HPDE6-E6E7 (cell line): ENCODE data around the gene UACA.
"Not testable (repeated sequence)": the region's sequence is repeated elsewhere in the genome, so short reads cannot be mapped to it uniquely, and the experiment has no call there.

ENCODE experiments used
- DNase-seq: peaks from one replicate; pipeline ENCODE4 v3.0.0; 2011; ENCODE audit warnings: missing footprints; ENCODE audit errors: extremely low spot score

Gene UACA

DNA sequence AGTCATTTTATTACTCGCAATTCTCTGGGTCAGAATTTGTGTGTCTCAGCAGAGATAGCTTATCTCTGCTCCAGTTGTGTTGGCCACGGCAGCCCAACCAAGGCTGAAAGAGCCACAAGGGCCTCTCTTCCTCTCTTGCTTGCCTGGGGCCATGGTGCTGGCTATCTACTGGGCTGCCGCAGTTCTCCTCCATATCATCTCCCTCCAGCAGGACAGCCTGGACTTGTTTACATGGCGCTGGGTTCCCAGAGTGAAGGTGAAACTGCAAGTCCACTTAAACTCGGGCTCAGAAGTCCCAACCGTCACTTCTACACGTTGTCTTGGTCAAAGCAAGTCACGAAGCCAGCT lies 134.8 kb downstream of the UACA start:
- DNase-seq = no peak

- no peak for DNase-seq
Measured at GRCh38 chr15:70627734-70628548, 135.4 kb downstream of the UACA start.

DNA sequence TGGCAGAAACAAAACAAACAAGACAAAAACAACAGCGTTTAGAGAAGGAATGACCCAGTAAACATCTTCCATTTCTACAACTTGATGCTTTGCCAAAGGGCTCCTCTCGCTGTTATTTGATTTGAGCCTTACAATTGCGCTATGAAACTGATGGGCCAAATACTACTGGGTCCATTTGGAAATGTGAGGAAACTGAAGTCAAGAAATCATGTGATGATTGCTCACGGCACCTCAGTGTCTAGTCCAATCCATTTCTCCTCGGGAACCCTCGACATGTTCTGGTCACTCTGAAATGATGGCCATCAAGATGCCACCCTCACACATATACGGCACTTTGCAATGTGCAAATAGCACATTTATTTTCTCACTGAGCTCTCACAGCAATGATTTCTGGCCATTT lies 136.0 kb downstream of the UACA start:
- DNase-seq = no peak

DNA sequence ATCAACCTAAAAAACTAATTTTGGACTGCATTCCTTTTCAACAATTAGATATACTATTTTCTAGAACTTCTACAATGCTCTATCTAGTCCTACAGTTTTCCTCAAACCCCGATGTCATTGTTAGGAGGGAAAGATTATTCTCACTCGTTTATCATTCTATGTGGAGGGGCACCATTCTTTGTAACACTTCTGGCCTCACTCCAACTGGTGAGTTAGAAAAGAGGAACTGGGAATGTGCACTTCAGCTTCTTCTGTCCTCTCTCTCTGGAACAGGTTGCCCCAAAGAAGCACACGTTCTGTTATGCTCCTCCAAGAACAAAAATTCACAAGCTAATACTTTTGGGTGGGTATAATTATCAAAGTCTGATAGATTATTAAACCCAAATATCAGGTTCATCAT lies 137.9 kb downstream of the UACA start:
- DNase-seq = no peak

DNA sequence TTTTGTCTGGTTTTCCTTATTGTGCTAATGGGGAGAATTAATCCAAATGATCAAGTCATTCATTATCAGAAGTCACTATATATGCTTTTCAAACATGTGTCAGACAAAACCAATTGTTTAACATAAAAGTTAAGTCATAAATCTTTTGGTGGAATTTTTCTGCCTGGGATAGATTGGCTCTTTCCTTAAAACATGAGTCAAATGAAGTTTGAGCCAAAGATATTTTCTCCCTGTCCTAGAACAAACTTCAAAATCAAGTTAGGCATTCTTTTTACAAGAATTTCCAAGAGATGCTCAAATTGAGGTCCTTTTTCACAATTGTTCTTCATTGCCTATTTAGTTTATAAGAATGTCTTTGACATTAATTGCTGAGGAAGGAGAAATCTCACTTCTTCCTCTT lies 138.3 kb downstream of the UACA start:
- no peak for DNase-seq

DNA sequence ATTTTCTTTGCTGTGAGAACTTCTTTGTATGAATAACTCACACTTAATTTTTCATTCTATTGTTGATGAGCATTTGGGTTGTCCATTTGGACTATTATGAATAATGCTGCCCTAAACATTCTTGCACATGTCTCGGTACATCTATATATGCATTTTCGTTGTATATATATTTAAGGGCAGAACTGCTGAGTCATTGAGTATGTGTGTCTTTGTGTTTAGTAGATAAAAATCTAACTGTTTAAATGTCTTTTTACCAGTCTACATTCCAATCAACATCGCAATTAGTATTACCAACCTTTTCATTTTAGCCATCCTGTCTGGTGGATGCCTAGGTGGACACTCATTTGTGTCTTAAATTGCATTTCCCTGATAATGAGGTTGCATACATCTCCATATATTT lies 144.4 kb downstream of the UACA start:
- no peak for DNase-seq

DNA sequence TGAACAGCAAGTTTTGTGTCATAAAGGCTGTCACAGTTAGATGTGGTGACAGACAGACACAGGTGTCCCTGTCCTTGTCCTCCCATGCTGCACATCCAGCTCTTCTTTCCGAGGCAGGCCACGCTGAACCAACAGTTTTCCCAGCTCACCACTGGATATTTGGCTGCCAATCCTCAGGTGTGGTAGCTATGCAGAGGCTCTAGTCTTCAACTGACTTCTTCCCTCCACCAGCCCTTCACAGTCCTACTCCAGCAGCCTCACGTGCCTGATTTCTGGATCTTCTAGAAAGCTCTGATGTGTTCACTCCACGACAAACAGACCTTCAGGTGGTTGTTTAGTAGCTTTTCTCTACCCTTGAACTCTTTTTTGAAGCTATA lies 145.5 kb downstream of the UACA start:
- DNase-seq = no peak

GRCh38 chr15:70617076-70617910 lies 146.1 kb downstream of the UACA start:
- no peak for DNase-seq

GRCh38 chr15:70616311-70616756 lies 147.0 kb downstream of the UACA start:
- not testable (repeated sequence) for DNase-seq

GRCh38 chr15:70615435-70616310 lies 147.7 kb downstream of the UACA start:
- DNase-seq = no peak

DNA sequence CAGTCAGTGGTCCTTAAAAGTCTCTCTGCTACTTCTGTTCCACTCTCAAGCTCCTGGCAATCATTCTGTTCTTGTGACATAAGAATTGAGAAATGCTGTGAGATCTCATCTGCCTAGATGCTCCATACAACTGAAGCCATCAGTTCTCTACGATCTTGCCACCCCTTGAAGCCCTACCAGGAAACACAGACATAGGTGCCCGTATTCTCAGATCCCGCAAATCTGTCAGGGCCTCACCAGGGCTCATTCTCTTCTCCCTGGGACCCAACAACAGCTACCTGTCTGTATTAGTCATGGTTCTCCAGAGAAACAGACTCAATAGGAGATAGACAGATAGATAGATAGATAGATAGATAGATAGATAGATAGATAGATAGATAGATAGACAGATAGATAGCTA lies 149.1 kb downstream of the UACA start:
- DNase-seq = no peak

- DNase-seq = no peak
Measured at GRCh38 chr15:70613271-70613670, 150.1 kb downstream of the UACA start.

GRCh38 chr15:70611286-70611685 lies 152.1 kb downstream of the UACA start:
- no peak for DNase-seq

DNA sequence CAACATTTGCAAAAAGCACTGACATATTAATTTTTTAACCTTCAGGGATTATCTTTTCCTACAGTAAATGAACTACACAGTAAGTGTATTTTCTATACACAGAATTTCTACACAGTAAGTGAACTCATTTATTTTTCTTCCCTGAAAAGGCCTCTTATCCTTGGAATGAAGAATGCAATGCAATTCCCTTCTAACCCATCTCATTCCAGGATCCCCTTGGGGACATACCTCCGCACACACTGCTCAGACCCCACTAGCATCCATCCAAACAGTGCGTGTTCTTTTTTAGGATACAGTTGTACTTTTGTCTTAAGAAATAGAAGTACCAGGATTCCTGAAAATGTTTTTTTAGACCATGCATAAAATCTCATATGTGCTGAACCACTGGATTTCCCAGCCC lies 152.8 kb downstream of the UACA start:
- DNase-seq = no peak

DNA sequence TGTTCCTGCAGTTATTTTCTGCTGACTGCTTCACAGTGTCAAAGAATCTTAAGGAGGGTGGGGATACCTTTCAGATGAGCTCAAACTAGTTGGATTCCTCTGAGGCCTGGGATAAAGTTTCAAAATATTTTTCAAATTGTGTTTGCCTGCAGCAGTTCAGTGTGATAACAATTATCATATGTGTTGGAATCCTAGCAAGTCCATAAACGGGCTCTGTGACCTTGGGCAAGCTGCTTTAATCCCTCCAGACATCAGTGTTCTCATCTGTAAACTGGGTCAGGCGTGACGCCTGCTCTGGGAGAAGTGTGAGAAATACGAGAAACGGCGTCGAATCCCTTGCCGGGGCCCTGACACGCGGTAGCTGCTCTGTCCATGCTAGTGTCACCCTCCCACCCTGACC lies 153.5 kb downstream of the UACA start:
- no peak for DNase-seq

DNA sequence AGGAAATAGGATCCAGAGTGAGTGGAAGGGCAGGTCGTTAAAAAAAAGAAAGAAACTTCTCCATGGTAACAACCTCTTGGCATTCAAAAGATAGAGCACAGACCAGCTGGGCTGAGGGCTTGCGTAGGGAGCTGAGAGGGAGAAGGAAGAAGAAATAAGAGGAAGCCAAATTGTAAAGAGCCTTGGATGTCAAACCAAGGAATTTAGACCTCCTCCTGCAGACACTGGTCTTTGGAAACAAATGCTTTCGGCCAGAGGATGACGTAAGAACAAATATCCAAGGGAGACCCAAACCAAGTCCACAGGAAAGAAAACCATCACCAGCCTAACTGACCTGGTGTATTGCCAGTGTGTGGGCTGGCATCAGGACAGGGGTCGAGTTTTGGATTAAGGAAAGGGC lies 155.2 kb downstream of the UACA start:
- no peak for DNase-seq

GRCh38 chr15:70605606-70606410 lies 157.6 kb downstream of the UACA start:
- no peak for DNase-seq

GRCh38 chr15:70604666-70605315 lies 158.6 kb downstream of the UACA start:
- no peak for DNase-seq
